DND-41 (cell line): ENCODE measurements around the gene NRG2.
A peak's percentile ranks its signal among the peaks of the same experiment; 100 is the strongest.

Source experiments
- ATAC-seq: fragments of 200-7000 bp; cut with Tn5 transposase; 3 replicates; pipeline ENCODE4 v1.9.1; 2021; ENCODE audit warnings: low read depth; ENCODE audit not compliant: insufficient read depth
- DNase-seq: peaks from one replicate; pipeline ENCODE4 v3.0.0-alpha.2; 2020
- H2AFZ ChIP-seq: 2 replicates; pipeline ENCODE4 v1.6.0; 2012; ENCODE audit warnings: low read depth, low read length
- H3K27ac ChIP-seq: 2 replicates; pipeline ENCODE4 v1.5.1; 2012; ENCODE audit warnings: low read length, inconsistent platforms
- H3K27me3 ChIP-seq: fragments of 200-600 bp; sonication (generic); 2 replicates; pipeline ENCODE4 v1.6.0; 2012; ENCODE audit warnings: low read length, mild to moderate bottlenecking, inconsistent platforms; ENCODE audit not compliant: insufficient read depth, poor library complexity
- H3K36me3 ChIP-seq: 2 replicates; pipeline ENCODE4 v1.5.1; 2012; ENCODE audit warnings: low read length, inconsistent platforms; ENCODE audit not compliant: insufficient read depth
- H3K4me1 ChIP-seq: 2 replicates; pipeline ENCODE4 v1.5.1; 2012; ENCODE audit warnings: mild to moderate bottlenecking, low read length; ENCODE audit not compliant: insufficient read depth
- H3K4me2 ChIP-seq: 2 replicates; pipeline ENCODE4 v1.6.0; 2012; ENCODE audit warnings: mild to moderate bottlenecking, moderate library complexity, low read length, inconsistent platforms; ENCODE audit not compliant: insufficient read depth
- H3K4me3 ChIP-seq, 2 experiments: fragments of 200-600 bp in 1 of 2; shearing (Covaris generic) in 1 of 2; 2 replicates each; pipeline ENCODE4 v1.5.1; 2012 to 2016; ENCODE audit warnings: inconsistent platforms in 2 of 2, low read length in 2 of 2, mild to moderate bottlenecking in 2 of 2, low read depth in 1 of 2, moderate library complexity in 1 of 2
- H3K79me2 ChIP-seq: 2 replicates; pipeline ENCODE4 v1.6.0; 2012; ENCODE audit warnings: low read length, inconsistent platforms; ENCODE audit not compliant: insufficient read depth
- H3K9ac ChIP-seq: 2 replicates; pipeline ENCODE4 v1.6.0; 2012; ENCODE audit warnings: low read depth, mild to moderate bottlenecking, inconsistent platforms, low read length, moderate library complexity
- H3K9me3 ChIP-seq: 2 replicates; pipeline ENCODE4 v1.5.1; 2012; ENCODE audit warnings: low read length, moderate library complexity, mild to moderate bottlenecking, inconsistent platforms; ENCODE audit not compliant: insufficient read depth, severe bottlenecking
- H4K20me1 ChIP-seq: 2 replicates; pipeline ENCODE4 v1.6.0; 2012; ENCODE audit warnings: low read length; ENCODE audit not compliant: insufficient read depth
- EZH2 ChIP-seq: IDR thresholded peaks from 3 replicates; pipeline ENCODE4 v1.6.1; 2012; ENCODE audit warnings: borderline replicate concordance, low read depth, mild to moderate bottlenecking, moderate library complexity, low read length, inconsistent platforms; ENCODE audit not compliant: severe bottlenecking
- TF ChIP-seq, protein P1 (sequence below): IDR thresholded peaks from 2 replicates; pipeline ENCODE4 v1.5.1; 2012; ENCODE audit warnings: borderline replicate concordance, low read length, moderate library complexity, mild to moderate bottlenecking; ENCODE audit not compliant: poor library complexity, severe bottlenecking; ENCODE audit errors: extremely low read depth

Gene NRG2

GRCh38 chr5:139968547-139969261, 74.4 kb downstream of the NRG2 start:
- Histone ChIP-seq H3K4me3 (no peak overlapping the region), H3K27me3 (peaks cover 42% of the 10 kb centered on the region), H3K79me2 (no peaks in the 10 kb centered on the region), H4K20me1 (0 out of 2 replicates have a peak, but pooled peaks cover 4% of the 10 kb centered on the region), H3K9ac (no peak overlapping the region), H3K27ac (no peak overlapping the region), H3K9me3 (no peaks in the 10 kb centered on the region), H3K36me3 (no peaks in the 10 kb centered on the region), H3K4me1 (no peaks in the 10 kb centered on the region), H2AFZ (no peak overlapping the region), H3K4me2 (no peak overlapping the region)
- peak; percentile 84 for DNase-seq
- TF ChIP-seq, protein P1, sequence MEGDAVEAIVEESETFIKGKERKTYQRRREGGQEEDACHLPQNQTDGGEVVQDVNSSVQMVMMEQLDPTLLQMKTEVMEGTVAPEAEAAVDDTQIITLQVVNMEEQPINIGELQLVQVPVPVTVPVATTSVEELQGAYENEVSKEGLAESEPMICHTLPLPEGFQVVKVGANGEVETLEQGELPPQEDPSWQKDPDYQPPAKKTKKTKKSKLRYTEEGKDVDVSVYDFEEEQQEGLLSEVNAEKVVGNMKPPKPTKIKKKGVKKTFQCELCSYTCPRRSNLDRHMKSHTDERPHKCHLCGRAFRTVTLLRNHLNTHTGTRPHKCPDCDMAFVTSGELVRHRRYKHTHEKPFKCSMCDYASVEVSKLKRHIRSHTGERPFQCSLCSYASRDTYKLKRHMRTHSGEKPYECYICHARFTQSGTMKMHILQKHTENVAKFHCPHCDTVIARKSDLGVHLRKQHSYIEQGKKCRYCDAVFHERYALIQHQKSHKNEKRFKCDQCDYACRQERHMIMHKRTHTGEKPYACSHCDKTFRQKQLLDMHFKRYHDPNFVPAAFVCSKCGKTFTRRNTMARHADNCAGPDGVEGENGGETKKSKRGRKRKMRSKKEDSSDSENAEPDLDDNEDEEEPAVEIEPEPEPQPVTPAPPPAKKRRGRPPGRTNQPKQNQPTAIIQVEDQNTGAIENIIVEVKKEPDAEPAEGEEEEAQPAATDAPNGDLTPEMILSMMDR = peak; percentile 99
- peak; percentile 14 for TF ChIP-seq EZH2
- peak; percentile 99 for ATAC-seq

DNA sequence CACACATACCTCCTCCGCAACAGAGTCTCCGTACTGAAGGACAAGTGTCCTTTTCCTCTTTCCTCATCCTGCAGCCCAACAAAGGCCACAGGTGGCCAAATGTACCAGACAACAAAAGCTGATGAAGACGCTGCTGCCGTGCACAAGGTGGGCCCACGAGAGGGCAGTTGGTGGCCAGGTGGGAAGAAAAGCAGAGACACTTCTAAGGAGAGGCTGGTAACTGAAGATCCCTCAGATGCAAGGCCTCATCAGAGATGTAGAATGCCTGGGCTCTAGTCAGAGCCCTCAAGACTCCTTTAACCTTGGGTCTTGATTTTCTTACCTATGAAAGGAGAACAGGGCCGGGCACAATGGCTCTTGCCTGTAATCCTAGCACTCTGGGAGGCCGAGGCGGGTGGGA, 75.7 kb downstream of the NRG2 start:
- Histone ChIP-seq H3K9ac (no peak overlapping the region), H3K36me3 (no peaks in the 10 kb centered on the region), H3K9me3 (no peaks in the 10 kb centered on the region), H4K20me1 (0 out of 2 replicates have a peak, but pooled peaks cover 4% of the 10 kb centered on the region), H3K4me2 (no peak overlapping the region), H2AFZ (no peak overlapping the region), H3K79me2 (no peaks in the 10 kb centered on the region), H3K27me3 (peaks cover 55% of the 10 kb centered on the region), H3K4me1 (no peaks in the 10 kb centered on the region), H3K4me3 (no peak overlapping the region), H3K27ac (no peak overlapping the region)
- ATAC-seq (no peak), DNase-seq (no peak)
- no peak for TF ChIP-seq EZH2
- TF ChIP-seq, protein P1 = no peak

- ATAC-seq = no peak
- H3K27ac ChIP-seq = no peak overlapping the region
Observed at GRCh38 chr5:139966856-139967255, 76.2 kb downstream of the NRG2 start.

More at GRCh38 chr5:139966856-139967255, 76.2 kb downstream of the NRG2 start:
- Histone ChIP-seq H3K9me3 (no peaks in the 10 kb centered on the region), H3K36me3 (no peaks in the 10 kb centered on the region), H4K20me1 (0 out of 2 replicates have a peak, but pooled peaks cover 4% of the 10 kb centered on the region), H3K79me2 (no peaks in the 10 kb centered on the region), H3K4me3 (no peak overlapping the region), H3K4me2 (no peak overlapping the region), H3K27me3 (peaks cover 60% of the 10 kb centered on the region), H3K9ac (no peak overlapping the region), H3K4me1 (no peaks in the 10 kb centered on the region), H2AFZ (no peak overlapping the region)
- no peak for DNase-seq
- no peak for TF ChIP-seq EZH2
- TF ChIP-seq, protein P1 = no peak
